Endothelial cell (in vitro differentiated cells): ENCODE measurements around the gene PCNX3. TPM values are rescaled to one million over a fixed set of nuclear protein-coding genes. Genes with fewer than 3 reads are reported as not detected.
A peak's percentile ranks its signal among the peaks of the same experiment; 100 is the strongest.

Experiments
- DNase-seq: peaks from one replicate; pipeline ENCODE4 v3.0.0; 2021; ENCODE audit warnings: low spot score
- H3K27ac Mint-ChIP-seq: one replicate; pipeline ENCODE4 v1.8.0; 2021; ENCODE audit warnings: mixed read lengths, inconsistent platforms; ENCODE audit not compliant: unreplicated experiment
- H3K27me3 Mint-ChIP-seq: one replicate; pipeline ENCODE4 v1.8.0; 2021; ENCODE audit warnings: mild to moderate bottlenecking, moderate library complexity, mixed read lengths, inconsistent platforms; ENCODE audit not compliant: unreplicated experiment
- H3K36me3 Mint-ChIP-seq: one replicate; pipeline ENCODE4 v1.8.0; 2021; ENCODE audit warnings: mild to moderate bottlenecking, low read depth, mixed read lengths, inconsistent platforms; ENCODE audit not compliant: unreplicated experiment
- H3K4me1 Mint-ChIP-seq: one replicate; pipeline ENCODE4 v1.8.0; 2021; ENCODE audit warnings: mild to moderate bottlenecking, mixed read lengths, inconsistent platforms; ENCODE audit not compliant: unreplicated experiment
- H3K4me3 Mint-ChIP-seq: one replicate; pipeline ENCODE4 v1.8.0; 2021; ENCODE audit warnings: mild to moderate bottlenecking, mixed read lengths, inconsistent platforms; ENCODE audit not compliant: unreplicated experiment
- H3K9me3 Mint-ChIP-seq: one replicate; pipeline ENCODE4 v1.8.0; 2021; ENCODE audit warnings: mixed read lengths, inconsistent platforms; ENCODE audit not compliant: unreplicated experiment
- CTCF ChIP-seq: fragments of 200-600 bp; sonication (generic); IDR thresholded peaks from one replicate; pipeline ENCODE4 v1.5.0; 2021; ENCODE audit warnings: antibody characterized with exemption; ENCODE audit not compliant: unreplicated experiment
- total RNA-seq: library from RNA; stranded (reverse); fragmentation: NEBNext Ultra II Directional; extraction: Animal tissue kit (Norgen Biotek cat#: 25700); gene quantifications from one replicate; pipeline ENCODE4 v1.2.1, GENCODE V29; 2021; ENCODE audit not compliant: unreplicated experiment

PCNX3 gene
- total RNA-seq, 1 donor from 2014 or later: 76.1 TPM

GRCh38 chr11:65571940-65572339 is 43.6 kb upstream of the PCNX3 start:
- Mint-ChIP-seq H3K36me3 (no peaks in the 10 kb centered on the region), H3K4me1 (peaks cover 46% of the 10 kb centered on the region), H3K4me3 (peak overlapping the region; percentile 98), H3K27ac (no peak overlapping the region), H3K9me3 (no peaks in the 10 kb centered on the region), H3K27me3 (peaks cover 31% of the 10 kb centered on the region)
- DNase-seq: no peak
- TF ChIP-seq CTCF: no peak

GRCh38 chr11:65572356-65573051 is 43.1 kb upstream of the PCNX3 start, which contains the start of gene FAM89B:
Gene FAM89B, plus strand, starts transcription at chr11:65572538. Its CDS starts 132 bp downstream, at chr11:65572670.
- Mint-ChIP-seq H3K4me3 (peak within 1 kb of the TSS; percentile 98), H3K27me3 (peaks cover 30% of the 10 kb centered on the region), H3K27ac (peak within 1 kb of the TSS; percentile 30), H3K4me1 (peaks cover 46% of the 10 kb centered on the region), H3K36me3 (no peaks in the 10 kb centered on the region), H3K9me3 (no peaks in the 10 kb centered on the region)
- no peak for TF ChIP-seq CTCF
- peak; percentile 80 for DNase-seq

GRCh38 chr11:65573391-65574079 is 42.0 kb upstream of the PCNX3 start:
- DNase-seq: no peak
- peaks cover 43% of the 10 kb centered on the region for H3K4me1 Mint-ChIP-seq
- H3K27ac Mint-ChIP-seq: peak overlapping the region; percentile 30

GRCh38 chr11:65574109-65574810 is 41.3 kb upstream of the PCNX3 start:
- H3K27me3 Mint-ChIP-seq: peaks cover 39% of the 10 kb centered on the region
- no peaks in the 10 kb centered on the region for H3K9me3 Mint-ChIP-seq
- H3K4me1 Mint-ChIP-seq: peaks cover 36% of the 10 kb centered on the region
- no peaks in the 10 kb centered on the region for H3K36me3 Mint-ChIP-seq
- peak overlapping the region; percentile 88 for H3K4me3 Mint-ChIP-seq
- peak; percentile 92 for DNase-seq
- TF ChIP-seq CTCF: peak; percentile 99
- peak overlapping the region; percentile 30 for H3K27ac Mint-ChIP-seq

More at GRCh38 chr11:65573391-65574079, 42.0 kb upstream of the PCNX3 start:
- H3K27me3 Mint-ChIP-seq: peaks cover 37% of the 10 kb centered on the region
- no peaks in the 10 kb centered on the region for H3K9me3 Mint-ChIP-seq
- peak overlapping the region; percentile 88 for H3K4me3 Mint-ChIP-seq
- no peak for TF ChIP-seq CTCF
- no peaks in the 10 kb centered on the region for H3K36me3 Mint-ChIP-seq
